Effector CD8-positive, alpha-beta T cell (primary cell): ENCODE results near the gene PRICKLE2.

Experiments used
- DNase-seq: peaks from one replicate; lab custom pipeline; 2025; lab: John Stamatoyannopoulos, UW

The PRICKLE2 gene

GRCh38 chr3:64155328-64155727, 69.9 kb downstream of the PRICKLE2 start:
- DNase-seq, result no peak

DNA sequence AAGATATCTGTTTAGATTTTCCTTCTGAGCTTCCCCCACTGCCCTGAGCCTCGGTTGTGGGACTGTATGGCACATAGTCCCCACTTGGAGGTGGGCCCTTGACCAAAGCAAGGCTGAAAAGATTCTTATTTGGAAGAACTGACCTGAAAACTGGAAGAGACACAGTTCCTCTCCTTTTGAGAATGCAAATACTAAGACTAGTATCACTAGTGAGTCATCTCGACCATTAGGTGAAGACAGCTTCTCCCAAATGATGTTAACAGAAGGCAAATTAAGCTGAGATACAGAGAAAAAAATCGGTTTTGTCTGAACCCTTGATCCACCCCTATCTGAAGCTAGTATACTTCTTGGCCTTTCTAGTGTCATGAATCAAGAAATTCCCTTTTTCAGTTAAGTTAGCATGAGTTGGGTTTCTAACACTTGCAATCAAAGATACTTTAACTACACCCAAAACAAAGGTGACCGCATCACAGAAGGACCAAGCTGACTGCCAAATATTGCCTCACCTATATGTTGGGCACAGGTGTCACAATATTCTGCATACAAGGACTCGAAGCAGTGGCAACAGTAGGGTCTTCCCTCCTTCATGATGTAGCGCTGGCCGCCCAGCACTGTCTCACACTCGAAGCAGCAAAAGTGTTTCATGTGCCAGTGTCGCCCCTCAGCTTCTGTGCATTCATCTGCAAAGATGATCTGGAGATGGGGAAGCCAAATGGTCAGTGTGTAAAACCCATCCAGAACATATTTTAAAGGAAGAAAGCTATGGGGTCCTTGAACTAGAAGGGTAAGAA, 72.4 kb downstream of the PRICKLE2 start:
- no peak for DNase-seq

- no peak for DNase-seq
Measured at GRCh38 chr3:64152086-64152485, 73.2 kb downstream of the PRICKLE2 start.

DNA sequence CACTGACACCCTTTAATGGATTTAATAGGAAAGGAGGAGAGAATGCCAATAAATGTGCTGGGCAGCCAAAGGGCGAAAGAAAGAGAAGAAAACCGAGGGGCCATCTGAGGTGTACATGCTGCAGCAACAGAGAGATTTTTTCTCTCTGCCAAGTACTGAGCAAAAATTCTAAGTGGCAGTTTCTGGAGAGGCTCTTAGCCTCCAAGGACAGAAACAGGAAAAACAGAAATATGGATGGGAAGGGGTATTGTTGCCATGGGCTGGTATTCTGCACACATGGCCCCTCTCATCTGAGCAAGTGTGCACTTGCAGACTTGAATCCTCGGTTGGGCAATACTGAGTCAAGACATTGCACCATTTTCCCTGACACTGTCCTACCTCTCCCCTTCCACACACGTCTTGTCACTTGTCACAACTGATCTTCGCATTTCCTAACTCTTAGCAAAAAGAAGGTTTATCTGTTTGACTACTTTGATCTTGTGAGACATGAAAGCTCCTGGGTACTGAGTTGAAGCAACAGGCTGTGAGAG, 73.9 kb downstream of the PRICKLE2 start:
- DNase-seq, result no peak

GRCh38 chr3:64150623-64151207, 74.6 kb downstream of the PRICKLE2 start:
- DNase-seq, result no peak

DNA sequence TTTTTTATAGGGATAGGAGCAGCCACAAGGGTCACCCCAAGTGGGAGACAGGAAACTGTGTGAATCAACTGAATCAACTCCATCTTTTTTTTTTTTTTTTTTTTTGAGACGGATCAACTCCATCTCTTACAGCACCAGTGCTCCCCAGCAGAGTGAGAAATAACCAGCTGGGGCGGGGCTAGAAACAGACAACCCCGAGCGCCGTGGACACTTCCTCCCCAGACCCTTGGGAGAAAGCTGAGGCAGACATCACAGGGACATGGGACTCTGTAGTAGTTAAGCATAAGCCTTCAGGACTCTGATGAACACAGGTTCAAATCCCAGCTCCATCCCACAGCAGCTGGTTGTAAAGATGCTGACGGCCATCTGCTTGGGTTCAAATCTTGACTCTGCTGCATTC, 75.4 kb downstream of the PRICKLE2 start:
- no peak for DNase-seq

DNA sequence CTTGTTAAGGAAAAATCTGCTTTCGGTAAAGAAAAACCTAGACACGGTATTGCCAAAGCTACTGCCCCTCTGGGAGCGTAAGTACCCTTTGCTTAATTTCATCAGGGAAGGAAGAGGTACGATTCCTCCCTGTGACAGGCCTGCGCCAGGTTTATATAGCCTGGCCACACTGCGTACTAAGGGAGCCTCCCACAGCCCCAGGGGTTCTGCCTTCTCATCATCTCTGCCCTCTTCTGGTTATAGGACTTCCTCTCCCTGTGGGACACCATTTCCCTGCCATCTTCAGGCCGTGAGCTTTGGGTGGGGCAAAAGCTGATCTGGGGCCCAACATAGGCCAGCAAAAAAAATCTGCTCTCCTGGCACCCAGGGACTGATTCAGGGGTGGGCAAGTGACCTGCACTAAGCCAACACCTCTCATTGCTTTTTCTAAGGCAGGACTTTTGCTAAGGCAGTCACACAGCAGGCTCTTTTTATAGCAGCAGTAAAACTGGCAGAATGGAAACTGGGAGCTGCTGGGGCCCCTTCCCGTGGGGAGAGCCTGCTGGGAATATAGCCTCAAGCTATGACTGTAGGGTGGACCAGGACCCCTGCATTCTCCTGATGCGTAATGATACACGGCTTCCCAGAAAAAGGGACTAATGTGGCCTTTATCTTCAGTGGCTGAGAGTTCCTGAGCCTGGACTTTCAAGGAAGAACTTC, 76.2 kb downstream of the PRICKLE2 start:
- no peak for DNase-seq

GRCh38 chr3:64147211-64147610, 78.1 kb downstream of the PRICKLE2 start:
- no peak for DNase-seq

DNA sequence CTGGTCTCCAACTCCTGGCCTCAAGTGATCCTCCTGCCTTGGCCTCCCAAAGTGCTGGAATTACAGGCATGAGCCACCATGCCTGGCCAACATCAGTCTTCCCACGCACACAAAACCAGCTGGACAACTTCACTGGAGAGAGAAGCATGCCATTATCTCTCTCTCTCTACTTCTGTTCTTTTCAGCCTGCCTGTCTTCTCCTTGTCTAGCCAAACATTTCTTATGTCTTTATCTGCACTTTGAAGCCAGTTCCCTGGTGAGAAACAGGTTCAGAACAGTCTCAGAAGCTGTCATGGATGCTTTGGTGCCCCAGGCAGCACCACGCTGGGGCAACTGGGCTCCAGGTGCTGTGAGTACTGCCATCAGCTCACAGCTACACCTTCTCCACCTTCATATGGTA, 79.8 kb downstream of the PRICKLE2 start:
- no peak for DNase-seq

DNA sequence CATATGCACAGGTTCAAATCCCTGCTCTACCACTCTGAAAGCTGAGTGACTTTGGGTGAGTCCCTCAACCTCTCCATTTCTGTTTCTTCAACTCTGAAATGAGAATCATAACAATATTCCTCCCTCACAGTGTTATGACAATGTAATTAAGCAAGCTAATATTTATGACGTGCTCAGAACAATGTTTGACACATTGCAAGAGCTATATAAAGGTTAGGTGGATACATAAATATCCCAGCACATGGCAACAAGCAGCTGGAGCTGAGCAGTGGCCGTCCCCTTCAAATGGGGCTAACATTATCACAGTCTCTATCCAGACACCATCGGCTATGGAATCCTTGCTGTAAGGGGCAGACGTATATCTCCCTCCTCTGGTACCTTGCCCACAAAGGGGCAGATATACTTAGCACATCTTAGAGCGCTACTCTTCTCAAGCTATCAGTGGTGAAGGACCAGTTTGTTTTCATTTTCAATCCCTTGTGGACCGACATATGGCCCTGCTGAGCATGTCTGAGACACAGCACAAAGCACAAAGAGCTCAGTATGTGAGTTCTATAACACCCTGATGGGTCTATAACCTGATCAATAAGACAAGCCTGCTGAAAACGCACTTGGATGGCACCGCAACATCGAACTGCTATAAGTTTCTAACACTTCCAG, 80.9 kb downstream of the PRICKLE2 start:
- no peak for DNase-seq

DNA sequence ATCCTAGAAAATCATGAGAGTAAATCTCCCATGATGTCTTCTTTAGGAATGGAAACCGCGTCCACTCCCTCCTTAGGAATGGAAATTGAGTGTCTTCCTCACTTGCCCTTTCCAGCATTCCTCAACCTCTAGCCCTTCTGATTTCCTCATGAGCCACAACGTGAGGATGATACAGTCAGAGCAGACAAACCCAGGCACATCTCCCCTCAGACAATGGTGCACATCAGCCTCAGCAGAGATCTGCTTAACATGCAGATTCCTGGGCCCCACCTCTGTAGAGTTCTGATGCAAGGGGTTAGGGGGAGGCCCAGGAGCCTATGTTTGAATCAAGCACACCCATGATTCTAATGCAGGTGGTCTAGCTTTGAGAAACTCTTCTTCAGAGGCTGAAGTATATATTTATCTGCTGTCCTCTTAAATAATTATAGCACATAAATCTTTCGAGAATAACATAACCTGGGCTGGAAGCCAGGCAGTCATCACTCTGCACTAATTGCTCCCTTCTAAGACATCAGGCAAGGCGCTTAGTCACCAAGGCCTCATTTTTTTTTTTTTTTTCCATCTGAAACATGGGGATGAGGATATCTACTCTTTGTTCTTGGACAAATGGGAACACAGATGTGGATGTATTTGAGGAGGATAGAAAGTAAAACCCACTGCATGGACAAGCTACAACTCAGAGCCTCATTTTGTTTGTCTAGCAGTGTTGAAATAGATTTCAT, 81.7 kb downstream of the PRICKLE2 start:
- DNase-seq, result no peak

GRCh38 chr3:64141476-64141875, 83.8 kb downstream of the PRICKLE2 start:
- no peak for DNase-seq

DNA sequence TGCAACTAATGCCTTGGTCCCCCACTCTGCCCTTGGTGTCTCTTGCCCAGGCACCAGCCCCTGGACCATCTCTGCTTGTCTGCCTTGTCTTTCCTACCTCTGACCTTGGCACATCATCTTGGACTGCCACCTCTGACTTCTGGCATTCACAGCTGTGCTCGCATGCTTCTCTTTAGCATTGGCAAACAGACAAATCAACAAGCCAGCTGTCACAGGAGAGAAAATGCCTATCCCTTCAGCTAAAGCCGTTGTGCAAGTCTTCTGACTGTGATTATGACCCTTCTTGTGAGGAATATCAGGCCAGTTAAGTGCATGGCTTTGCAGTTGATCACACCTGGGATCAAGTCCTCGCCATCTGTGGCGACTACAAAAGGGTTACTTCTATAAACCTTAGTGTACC, 84.6 kb downstream of the PRICKLE2 start:
- no peak for DNase-seq

- no peak for DNase-seq
Measured at GRCh38 chr3:64138656-64139375, 86.5 kb downstream of the PRICKLE2 start.

- DNase-seq, result no peak
Measured at GRCh38 chr3:64138046-64138445, 87.2 kb downstream of the PRICKLE2 start.

DNA sequence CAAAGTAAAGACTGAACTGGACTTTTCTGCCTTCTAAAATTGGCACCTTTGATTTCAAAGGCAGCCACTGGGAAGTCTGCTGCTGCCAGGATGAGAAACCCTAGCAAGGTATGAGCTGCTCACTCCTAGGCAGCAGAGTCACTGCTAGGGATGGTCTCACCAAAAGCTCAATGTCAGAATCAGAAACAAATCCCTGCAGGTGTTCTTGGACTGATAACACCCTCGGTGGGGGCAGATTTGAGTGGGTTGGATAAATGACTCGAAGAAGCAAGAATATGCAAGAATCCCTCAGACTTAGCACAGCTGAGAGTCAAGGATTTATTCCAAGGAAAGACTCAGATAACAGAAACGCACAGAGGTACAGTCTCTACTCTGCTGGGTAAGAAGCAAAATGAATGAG, 90.4 kb downstream of the PRICKLE2 start:
- no peak for DNase-seq

DNA sequence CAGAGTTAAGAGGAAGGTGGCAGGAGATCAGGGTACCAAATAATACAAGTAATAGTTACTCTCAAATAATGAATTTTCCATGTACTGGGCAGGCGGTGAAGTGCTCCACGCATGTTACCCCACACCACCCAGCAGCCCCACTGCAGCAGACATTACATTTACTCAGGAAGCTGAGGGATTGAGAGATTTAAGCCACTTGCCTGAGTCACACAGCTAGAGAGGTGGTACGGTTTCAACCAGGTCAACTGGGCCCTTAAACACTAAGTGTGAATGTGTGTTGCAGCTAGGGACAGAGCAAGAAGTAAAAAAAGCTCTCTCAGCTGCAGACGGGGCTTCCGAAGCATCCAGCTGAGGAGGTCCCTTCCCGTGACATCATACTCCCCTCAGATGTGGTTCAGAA, 91.3 kb downstream of the PRICKLE2 start:
- no peak for DNase-seq

DNA sequence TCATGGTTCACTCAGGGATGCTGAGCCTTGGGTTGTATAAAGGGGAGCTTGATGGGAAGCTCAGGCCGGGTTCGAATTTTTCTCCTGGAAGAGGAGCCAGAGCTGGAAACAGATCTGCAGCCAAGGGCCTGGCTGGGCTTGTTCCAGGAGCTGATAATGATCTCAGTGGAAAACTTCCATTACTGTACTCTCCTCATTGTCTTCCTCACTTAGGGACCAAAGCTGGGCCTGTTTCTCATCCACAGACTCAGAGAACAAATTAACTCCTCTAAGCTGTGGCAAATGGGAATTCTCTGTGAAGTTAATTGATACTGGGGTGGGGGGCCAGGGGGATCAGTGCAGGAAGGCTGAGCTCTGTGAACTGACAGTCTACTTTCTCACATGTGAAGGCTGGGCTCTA, 92.0 kb downstream of the PRICKLE2 start:
- no peak for DNase-seq

- no peak for DNase-seq
Measured at GRCh38 chr3:64131725-64132469, 93.4 kb downstream of the PRICKLE2 start.

GRCh38 chr3:64130436-64130835, 94.8 kb downstream of the PRICKLE2 start:
- DNase-seq, result no peak
